ENCODE measurements around the gene CAPRIN2. TPM values are rescaled to one million over a fixed set of nuclear protein-coding genes. Genes with fewer than 3 reads are reported as not detected.

CAPRIN2 gene
- total and polyA plus RNA-seq, 2 experiments from 2014 or later = 36.5 to 41.3 TPM

DNA sequence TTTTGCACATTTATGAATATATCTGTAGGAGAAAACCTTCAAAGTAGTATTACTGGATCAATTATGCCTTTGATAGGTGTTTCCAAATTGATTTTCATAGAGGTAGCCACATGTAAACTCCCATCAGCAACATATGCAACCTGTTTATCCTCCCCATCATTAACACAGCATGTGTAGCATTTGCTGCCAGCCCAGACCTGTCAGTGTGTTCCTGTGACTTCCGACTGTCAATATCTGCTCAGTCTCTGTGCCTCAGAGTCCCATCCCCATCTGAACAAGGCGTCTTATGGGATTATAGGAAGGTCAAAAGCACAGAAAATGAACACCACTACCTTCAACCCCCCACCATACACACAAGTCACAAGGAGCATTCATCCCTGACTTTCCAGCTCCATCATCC lies 9.5 kb upstream of the CAPRIN2 start:
- Mint-ChIP-seq H3K4me1 (peaks cover 8% of the 10 kb centered on the region), H3K36me3 (ENCODE audit: low read depth) (peaks cover 10% of the 10 kb centered on the region; the same call in 2 of the 3 replicates), H3K27me3 (ENCODE audit: insufficient read depth, low read depth, poor library complexity) (no peaks in the 10 kb centered on the region), H3K27ac (no peak overlapping the region), H3K4me3 (no peak overlapping the region), H3K9me3 (peaks cover 9% of the 10 kb centered on the region; the same call in 2 of the 3 replicates)
- TF ChIP-seq CREB1 (CRISPR knock-in tag; IDR thresholded peaks at IDR 0.05; ENCODE audit: low read depth) = no peak
- TF ChIP-seq EZH2phosphoT487 (IDR thresholded peaks at IDR 0.05; ENCODE audit: unreplicated experiment) = no peak
- TF ChIP-seq EZH2 (IDR thresholded peaks at IDR 0.05; ENCODE audit: low read depth, unreplicated experiment) = no peak
- TF ChIP-seq, protein P1, sequence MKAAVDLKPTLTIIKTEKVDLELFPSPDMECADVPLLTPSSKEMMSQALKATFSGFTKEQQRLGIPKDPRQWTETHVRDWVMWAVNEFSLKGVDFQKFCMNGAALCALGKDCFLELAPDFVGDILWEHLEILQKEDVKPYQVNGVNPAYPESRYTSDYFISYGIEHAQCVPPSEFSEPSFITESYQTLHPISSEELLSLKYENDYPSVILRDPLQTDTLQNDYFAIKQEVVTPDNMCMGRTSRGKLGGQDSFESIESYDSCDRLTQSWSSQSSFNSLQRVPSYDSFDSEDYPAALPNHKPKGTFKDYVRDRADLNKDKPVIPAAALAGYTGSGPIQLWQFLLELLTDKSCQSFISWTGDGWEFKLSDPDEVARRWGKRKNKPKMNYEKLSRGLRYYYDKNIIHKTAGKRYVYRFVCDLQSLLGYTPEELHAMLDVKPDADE (IDR thresholded peaks at IDR 0.05) = no peak
- TF ChIP-seq STAT1 (IDR thresholded peaks at IDR 0.05; ENCODE audit: unreplicated experiment) = no peak
- TF ChIP-seq, protein P2, sequence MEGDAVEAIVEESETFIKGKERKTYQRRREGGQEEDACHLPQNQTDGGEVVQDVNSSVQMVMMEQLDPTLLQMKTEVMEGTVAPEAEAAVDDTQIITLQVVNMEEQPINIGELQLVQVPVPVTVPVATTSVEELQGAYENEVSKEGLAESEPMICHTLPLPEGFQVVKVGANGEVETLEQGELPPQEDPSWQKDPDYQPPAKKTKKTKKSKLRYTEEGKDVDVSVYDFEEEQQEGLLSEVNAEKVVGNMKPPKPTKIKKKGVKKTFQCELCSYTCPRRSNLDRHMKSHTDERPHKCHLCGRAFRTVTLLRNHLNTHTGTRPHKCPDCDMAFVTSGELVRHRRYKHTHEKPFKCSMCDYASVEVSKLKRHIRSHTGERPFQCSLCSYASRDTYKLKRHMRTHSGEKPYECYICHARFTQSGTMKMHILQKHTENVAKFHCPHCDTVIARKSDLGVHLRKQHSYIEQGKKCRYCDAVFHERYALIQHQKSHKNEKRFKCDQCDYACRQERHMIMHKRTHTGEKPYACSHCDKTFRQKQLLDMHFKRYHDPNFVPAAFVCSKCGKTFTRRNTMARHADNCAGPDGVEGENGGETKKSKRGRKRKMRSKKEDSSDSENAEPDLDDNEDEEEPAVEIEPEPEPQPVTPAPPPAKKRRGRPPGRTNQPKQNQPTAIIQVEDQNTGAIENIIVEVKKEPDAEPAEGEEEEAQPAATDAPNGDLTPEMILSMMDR (conservative IDR thresholded peaks at IDR 0.05; ENCODE audit: low read depth in 2 of 2) = no peak
- TF ChIP-seq, protein P3, sequence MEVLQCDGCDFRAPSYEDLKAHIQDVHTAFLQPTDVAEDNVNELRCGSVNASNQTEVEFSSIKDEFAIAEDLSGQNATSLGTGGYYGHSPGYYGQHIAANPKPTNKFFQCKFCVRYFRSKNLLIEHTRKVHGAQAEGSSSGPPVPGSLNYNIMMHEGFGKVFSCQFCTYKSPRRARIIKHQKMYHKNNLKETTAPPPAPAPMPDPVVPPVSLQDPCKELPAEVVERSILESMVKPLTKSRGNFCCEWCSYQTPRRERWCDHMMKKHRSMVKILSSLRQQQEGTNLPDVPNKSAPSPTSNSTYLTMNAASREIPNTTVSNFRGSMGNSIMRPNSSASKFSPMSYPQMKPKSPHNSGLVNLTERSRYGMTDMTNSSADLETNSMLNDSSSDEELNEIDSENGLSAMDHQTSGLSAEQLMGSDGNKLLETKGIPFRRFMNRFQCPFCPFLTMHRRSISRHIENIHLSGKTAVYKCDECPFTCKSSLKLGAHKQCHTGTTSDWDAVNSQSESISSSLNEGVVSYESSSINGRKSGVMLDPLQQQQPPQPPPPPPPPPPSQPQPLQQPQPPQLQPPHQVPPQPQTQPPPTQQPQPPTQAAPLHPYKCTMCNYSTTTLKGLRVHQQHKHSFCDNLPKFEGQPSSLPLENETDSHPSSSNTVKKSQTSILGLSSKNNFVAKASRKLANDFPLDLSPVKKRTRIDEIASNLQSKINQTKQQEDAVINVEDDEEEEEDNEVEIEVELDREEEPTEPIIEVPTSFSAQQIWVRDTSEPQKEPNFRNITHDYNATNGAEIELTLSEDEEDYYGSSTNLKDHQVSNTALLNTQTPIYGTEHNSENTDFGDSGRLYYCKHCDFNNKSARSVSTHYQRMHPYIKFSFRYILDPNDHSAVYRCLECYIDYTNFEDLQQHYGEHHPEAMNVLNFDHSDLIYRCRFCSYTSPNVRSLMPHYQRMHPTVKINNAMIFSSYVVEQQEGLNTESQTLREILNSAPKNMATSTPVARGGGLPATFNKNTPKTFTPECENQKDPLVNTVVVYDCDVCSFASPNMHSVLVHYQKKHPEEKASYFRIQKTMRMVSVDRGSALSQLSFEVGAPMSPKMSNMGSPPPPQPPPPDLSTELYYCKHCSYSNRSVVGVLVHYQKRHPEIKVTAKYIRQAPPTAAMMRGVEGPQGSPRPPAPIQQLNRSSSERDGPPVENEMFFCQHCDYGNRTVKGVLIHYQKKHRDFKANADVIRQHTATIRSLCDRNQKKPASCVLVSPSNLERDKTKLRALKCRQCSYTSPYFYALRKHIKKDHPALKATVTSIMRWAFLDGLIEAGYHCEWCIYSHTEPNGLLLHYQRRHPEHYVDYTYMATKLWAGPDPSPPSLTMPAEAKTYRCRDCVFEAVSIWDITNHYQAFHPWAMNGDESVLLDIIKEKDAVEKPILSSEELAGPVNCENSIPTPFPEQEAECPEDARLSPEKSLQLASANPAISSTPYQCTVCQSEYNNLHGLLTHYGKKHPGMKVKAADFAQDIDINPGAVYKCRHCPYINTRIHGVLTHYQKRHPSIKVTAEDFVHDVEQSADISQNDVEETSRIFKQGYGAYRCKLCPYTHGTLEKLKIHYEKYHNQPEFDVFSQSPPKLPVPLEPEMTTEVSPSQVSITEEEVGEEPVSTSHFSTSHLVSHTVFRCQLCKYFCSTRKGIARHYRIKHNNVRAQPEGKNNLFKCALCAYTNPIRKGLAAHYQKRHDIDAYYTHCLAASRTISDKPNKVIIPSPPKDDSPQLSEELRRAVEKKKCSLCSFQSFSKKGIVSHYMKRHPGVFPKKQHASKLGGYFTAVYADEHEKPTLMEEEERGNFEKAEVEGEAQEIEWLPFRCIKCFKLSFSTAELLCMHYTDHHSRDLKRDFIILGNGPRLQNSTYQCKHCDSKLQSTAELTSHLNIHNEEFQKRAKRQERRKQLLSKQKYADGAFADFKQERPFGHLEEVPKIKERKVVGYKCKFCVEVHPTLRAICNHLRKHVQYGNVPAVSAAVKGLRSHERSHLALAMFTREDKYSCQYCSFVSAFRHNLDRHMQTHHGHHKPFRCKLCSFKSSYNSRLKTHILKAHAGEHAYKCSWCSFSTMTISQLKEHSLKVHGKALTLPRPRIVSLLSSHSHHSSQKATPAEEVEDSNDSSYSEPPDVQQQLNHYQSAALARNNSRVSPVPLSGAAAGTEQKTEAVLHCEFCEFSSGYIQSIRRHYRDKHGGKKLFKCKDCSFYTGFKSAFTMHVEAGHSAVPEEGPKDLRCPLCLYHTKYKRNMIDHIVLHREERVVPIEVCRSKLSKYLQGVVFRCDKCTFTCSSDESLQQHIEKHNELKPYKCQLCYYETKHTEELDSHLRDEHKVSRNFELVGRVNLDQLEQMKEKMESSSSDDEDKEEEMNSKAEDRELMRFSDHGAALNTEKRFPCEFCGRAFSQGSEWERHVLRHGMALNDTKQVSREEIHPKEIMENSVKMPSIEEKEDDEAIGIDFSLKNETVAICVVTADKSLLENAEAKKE (CRISPR knock-in tag; IDR thresholded peaks at IDR 0.05) = no peak
- TF ChIP-seq POLR2AphosphoS5 (IDR thresholded peaks at IDR 0.05; ENCODE audit: low read depth) = no peak
- Histone ChIP-seq H3K27me3 (ENCODE audit: insufficient read depth) (no peaks in the 10 kb centered on the region), H3F3A (replicated peaks; ENCODE audit: low read depth) (no peaks in the 10 kb centered on the region), H3K79me2 (replicated peaks; ENCODE audit: insufficient read depth) (no peaks in the 10 kb centered on the region), H3K9me2 (ENCODE audit: insufficient read depth) (no peaks in the 10 kb centered on the region; the same call in 1 of the 2 replicates), H3K4me1 (ENCODE audit: insufficient read depth) (peaks cover 7% of the 10 kb centered on the region), H4K20me1 (replicated peaks; ENCODE audit: insufficient read depth) (no peaks in the 10 kb centered on the region), H3K27ac (ENCODE audit: low read depth) (no peak overlapping the region), H2AFZ (no peak overlapping the region), H3K4me3 (no peak overlapping the region), H3K36me3 (ENCODE audit: insufficient read depth) (no peaks in the 10 kb centered on the region), H3K4me2 (no peak overlapping the region)
- ATAC-seq (no peak), DNase-seq (ENCODE audit: low spot score) (no peak)
